NCI-H446 (cell line): ENCODE measurements around the gene ABCG5.

Experiments
- DNase-seq, 2 experiments: peaks; one replicate each; lab custom pipeline; 2025; lab: John Stamatoyannopoulos, UW

ABCG5 gene

DNA sequence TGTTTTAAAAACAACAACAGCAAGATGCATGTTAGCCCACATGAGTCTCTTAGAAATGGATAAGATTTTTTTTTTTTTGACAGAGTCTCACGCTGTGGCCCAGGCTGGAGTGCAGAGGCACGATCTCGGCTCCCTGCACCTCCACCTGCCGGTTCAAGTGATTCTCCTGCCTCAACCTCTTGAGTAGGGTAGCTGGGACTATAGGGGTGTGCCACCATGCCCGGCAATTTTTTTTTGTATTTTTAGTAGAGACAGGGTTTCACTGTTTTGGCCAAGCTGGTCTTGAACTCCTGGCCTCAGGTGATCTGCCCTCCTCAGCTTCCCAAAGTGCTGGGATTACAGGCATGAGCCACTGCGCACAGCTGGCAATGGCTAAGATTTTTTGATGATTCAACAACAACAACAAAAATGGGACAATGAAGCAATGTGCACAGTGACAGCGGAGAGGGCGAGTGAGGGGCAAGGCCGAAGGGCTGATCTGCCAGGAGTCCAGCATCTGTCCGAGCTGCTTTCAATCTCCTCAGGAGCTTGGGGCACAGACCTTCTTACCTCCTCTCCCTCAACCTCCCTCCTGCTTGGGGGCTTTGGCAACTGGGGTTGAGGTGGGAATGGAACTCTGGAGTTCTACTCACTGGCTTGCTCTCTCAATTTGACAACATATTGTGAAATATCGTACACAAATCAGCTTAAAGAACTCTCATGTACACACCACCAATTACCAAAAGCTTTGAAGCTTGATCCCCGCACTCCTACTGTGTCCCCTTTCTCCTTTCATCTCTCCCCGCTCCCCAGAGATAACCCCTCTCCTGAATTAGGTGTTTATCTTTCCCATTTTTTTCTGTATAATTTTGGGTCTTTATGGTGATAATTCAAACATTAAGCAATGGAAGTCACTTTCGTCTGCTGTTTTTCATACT is 3.6 kb upstream of the ABCG5 start:
- DNase-seq, result no peak

DNA sequence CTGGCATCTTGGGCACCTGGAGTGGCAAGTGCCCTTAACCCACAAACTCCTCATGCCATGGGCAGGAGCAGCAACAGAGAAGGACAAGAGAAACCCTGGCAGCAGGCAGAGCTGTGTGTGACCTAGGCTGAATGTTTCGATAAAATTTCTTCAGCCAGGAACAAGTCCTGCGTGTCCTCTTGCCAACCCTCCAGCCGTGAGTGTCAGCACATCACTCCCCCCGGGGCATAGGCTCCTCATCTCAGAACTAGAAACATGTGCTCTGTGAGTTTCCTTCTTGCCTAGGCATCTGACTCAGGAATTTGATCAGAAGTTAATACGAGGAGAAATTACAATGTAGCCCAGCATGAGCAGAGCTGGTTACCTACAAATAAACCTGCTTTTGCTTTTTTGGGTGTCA is 2.3 kb upstream of the ABCG5 start:
- no peak for DNase-seq

DNA sequence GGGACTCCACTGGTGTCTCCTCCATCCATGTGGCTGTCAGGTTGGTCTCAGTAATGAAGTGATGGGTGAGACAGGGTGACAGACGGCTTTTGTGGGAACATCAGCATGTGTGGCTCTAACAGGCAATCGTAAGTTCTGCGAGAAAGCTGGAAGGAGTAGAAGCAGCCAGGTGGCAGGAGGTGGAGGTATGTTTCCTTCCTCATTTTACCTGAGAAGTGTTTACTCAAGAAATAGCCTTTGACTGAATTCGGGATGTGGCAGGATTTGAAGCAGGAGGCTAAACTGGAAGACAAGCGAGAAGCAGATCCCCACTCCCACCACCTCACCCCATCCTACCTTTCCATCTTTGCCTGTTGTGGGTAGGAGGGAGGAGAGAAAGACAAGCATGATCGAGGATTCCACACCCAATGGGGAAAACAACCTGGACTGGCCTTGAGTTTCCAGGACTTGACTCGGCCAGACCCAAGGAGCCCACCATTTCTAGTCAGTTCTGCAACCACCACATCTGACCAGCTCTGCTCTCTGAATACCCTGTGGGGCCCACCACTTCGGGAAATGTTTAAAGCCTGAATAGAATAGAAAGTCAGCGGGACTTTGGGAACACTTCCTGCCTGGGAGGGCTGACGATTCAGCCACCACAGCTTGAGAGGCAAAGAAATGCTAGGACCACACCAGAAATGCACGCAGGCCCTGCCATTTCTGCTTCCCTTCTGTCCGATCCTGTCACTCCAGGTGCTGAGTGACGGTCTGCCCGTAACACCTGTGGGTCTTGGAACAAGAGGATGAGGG is 1.3 kb upstream of the ABCG5 start:
- no peak for DNase-seq

DNA sequence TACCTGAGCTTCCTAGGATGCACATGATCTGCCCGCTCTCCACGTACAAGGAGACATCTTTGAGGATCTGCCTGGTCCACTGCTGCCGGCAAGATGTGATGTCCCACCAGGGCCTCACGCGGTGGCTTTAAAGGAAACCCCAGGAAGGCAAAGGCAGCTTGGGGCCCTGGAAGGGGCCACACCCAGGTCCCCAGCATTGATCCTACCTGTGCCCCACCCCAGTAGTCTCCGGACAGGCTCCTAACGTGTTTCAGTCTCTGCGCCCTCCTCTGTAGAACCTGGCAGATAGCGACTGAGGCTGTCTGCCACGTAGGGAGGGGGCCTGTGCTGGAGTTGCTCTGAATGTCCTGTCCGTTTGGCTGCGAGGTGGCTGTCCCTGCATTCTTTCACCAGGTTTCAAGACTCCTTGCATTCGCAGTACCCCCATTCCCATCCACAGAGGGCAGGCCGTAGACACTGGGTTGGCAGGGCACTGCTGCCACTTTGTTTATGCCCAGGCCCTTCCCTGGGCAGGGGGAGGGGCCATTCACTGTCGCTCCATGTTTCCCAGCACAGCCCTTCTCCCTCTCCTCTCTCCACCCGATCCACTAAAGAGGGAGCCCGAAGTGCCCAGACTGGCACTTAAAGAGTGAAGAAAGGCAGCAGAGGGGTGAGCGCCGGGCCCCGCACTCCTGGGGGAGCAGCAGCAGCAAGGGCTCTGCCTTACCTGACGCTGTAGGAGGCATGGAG is 644 bp downstream of the ABCG5 start:
- no peak for DNase-seq

DNA sequence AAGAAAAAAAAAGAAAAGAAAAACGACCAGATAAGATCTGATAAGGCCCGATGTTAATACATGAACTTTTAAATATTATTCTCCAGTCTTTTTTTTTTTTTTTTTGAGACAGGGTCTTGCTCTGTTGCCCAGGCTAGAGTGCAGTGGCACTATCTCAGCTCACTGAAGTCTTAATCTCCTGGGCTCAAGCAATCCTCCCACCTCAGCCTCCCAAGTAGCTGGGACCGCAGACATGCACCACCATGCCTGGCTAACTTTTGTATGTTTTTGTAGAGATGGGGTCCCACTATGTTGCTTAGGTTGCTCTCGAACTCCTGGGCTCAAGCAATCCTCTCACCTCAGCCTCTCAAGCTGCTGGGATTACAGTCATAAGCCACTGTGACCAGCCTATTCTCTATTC is 1.6 kb downstream of the ABCG5 start:
- DNase-seq, result no peak

DNA sequence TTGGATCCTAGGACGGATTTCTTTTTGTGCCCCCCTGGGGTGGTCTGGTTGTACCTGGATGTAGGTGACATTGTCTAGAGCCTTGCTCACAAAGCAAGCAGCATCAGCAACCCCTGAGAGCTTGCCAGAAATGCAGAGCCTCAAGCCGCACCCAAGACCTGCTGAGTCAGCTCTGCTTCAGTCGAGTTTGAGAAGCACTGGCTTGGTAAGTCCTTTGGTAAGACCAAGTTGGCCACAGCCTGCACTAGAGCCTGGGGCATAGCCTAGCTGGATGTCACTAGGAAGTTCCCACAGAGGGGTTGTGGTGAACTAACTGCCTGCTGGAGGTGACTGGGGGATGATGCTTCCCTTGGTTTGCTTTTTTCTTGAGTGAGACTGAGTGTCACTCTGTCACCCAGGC is 6.2 kb downstream of the ABCG5 start:
- DNase-seq, result no peak

DNA sequence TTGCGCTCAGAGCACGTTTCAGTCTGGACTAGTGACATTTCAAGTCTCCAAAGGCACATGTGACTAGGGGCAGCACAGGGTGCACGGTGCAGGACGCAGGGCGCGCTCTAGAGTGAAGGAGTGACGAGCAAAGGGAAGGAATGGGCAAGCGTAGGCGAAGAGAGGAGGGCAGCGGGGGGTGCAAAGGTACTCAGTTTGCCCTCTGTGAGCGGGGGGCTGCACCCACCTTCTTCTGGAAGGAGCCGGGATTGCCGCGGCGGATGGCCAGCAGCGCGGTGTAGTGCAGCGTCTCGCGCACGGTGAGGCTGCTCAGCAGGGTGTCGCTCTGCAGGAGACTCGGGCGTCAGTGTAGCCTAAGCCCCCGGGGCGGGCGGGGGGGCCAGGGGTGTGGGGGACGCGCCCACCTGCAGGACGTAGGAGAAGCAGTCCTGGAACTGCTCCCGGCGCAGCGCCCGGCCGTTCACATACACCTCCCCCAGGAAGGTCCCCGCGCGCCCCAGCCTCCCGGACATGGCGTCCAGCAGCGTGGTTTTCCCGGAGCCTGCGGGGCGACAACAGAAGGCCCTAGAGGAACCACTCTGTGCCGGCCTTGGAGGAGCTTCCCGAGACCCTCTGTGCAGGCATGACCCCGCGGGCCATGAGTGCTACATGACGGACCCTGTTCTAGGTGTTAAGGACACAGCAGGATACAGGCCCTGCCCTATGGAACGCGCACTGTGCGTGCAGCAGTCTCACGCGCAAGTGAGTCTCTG is 6.9 kb downstream of the ABCG5 start:
- no peak for DNase-seq

DNA sequence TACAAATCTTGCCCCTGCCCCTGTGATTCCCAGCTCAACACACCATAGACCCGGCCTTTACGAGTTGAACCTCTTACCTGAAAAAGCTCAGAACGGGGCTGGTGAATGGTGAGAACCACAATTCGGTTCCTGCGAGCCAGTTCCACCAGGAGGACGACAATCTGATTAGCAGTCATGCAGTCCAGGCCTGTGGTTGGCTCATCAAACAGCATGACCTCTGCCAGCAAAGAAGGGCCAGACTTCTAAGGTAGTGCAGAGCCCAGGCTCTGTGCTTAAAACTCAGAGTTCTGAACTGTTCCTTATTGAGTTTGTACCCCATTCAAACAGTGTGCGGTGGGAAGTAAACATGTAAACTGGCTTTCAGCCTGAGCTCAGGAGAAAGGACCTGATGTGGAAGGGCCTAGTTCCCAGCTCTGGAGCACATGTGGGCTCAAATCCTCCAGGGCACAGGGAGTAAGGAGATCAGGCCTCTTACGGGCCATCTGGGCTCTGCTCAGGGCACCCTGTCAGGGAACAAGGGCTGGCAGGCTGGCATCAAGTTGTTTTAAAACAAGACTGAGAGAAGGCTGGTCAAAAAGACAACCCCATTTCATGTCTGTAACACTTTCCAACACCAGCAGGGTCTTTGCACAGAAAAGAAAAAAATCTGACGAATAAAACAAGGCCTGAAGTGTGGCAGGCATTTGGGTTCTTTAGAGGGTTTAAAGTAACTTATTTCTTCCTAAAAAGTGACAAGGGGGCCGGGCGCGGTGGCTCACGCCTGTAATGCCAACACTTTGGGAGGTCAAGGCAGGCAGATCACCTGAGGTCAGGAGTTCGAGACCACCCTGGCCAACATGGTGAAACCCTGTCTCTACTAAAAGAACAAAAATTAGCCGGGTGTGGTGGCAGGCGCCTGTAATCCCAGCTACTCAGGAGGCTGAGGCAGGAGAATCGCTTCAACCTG is 12.1 kb downstream of the ABCG5 start:
- no peak for DNase-seq

DNA sequence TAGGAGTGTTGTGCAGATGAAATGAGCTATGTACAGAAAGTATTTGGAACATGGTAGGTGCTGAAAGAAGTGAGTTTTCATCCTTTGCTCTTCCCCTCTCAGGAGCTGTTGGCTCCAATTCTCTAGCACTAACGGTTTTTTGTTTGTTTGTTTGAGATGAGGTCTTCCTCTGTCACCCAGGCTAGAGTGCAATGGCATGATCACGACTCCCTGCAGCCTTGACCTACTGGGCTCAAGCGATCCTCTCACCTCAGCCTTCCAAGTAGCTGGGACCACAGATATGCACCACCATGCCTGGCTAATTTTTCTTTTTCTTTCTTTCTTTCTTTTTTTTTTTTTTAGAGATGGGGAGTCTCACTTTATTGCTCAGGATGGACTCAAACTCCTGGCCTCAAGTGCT is 12.8 kb downstream of the ABCG5 start:
- no peak for DNase-seq

DNA sequence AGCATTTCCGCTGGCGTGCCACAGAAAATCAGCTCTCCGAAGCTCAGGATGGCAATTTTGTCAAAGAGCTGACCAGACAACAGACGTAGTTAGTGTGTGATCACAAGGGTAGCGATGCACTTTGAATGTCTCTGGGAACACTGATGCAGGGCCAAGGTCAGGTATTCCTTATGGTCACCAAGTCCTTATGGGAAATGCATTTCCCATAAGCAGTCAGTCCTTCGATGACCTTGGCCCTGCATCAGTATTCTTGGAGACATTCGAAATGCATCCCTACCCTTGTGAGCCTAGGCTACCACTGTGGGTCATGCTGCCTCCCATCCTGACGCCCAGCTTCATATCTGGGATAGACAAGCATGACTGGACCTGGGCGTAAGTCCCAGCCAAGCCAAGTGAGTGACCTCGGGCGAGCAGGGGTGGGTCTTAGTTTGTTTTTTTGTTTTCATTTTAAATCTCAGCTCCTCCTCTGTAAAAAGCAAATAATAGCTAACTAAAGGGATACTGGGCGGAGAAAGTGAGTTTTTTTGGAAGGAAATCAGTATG is 13.6 kb downstream of the ABCG5 start:
- DNase-seq, result no peak

DNA sequence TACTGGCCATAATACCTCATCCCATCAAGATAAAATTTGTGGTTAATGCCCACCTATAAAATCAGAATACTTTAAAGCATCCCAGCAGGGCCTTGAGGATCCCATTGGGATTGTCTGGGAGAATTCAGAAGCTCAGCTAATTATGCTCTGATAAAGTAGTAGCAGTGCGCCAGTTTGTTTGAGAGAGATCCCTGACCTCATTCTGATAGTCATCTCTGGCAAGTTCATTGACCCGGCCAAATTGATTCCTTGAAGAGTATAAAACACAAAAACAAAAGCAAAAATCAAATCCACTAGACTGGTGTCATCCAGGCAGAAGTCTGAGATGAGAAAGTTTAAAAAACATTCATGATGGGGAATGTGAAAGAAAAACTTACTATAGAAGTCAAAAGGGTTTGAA is 14.1 kb downstream of the ABCG5 start:
- DNase-seq, result no peak

DNA sequence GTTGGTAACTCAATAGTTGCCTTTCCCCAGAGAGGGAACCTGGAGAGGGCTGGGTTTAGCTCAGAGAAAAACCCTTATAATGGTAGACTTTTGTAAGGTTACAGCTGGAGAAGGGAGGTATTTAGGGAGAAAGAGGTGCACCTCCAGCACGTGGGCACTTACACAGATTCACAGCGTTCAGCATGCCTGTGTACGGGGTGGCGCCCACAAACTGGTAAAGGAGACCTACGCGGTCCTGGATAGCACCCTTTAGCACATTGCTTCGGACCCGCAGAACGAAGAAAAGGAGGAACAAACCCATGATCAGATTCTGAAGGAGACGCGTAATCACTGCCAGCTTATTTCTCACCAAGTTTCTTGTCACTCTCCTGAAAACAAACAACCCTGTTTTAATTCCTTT is 14.9 kb downstream of the ABCG5 start:
- DNase-seq, result no peak

DNA sequence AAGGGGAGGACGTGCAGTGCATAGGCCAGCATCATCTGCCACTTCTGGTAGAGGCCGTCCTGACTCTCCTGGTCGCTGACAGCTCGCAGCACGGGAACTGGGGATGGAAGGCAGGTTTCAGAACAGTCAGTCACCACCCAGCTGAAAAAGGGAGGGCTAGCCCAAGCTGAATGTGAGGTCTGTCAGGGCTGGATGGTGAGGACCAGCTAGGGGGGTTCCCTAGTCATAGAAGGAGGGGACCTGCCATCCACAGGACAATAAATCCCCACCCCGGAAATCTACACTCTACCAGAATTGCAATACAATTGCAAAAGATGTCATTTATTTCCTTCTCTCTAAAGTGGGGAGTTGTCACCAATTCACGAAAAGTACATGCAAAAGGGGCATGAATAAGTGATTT is 15.8 kb downstream of the ABCG5 start:
- DNase-seq, result no peak

DNA sequence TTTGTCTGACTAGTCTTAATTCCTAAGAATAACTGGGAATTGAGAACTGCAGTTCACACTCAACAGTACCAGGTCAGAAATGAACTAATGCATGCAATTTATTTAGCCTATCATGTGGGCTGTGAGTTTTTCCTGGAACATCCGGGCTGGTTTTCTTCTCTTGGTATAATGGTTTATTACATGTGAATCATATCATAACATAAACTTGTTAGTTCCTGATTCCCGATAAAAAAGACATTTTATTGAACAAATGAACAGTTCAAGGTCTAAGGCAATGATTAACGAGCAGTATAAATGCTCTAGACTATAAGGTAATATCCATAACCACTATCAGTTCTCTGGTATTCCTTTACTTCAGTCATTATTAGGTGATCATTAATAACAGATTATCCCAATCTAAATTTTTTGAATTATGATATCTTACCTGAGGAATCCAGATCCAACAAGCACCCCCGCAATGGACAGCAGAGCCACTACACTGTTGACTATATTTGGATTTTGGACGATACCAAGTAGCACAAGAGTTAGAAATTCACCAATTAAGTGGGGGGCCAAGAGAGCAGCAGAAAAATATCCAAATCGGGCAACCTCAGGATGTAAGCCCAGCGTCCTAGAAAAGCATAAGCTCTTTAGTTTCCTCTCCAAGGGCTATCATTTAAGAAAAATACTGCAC is 19.0 kb downstream of the ABCG5 start:
- no peak for DNase-seq

DNA sequence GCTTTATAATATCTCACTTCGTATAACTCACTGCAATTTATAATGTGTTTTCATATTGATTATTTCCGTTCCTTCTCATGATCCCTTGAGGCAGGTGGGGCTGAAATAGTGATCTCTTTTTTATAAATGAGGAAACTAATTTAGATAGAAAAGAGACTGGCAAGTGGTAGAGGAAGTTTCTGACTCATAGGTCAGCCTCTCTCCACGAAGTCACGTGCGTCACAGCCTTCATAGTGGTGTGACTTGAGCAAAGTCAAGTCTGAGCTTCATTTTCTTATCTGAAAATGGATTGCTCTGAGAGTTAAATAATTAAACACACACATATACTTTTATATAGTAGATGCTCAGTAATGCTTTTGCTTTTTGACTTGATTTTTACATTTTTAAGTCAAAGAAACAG is 19.9 kb downstream of the ABCG5 start:
- DNase-seq, result no peak

DNA sequence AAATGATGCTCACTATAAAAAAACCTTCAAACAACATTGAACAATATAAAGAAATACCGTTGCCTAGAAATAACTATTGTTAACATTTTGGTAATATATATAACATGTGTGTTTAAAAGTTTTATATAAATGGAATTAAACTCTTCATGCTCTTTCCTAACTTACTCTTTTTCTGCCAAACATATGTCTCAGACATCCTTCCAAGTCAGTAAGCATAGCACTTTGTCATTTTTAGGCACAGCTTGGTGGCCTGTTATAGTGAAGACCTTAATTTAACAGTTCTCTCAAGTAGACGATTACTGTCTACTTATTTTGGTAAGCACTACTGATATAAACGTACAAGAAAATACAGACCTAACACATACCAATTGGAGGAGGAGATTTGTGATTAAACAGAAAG is 23.9 kb downstream of the ABCG5 start:
- no peak for DNase-seq

DNA sequence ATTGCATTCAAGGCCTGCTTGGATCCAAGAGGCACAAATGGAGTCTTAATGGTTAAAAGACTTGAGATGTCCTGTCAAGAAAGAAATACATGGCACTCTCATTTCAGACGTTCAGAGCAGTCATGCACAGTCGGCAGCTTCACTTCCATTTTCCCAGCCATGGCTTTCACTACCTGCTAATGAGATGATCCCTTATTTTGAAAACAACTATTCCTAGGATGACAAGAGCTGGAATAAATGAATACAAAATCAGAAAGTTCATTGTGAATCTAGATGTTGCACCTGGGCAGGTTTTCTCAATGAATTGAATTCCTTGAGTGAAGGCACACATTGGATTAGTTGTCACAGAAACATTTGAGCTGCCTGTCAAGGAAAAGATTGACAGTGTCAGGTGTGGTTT is 25.7 kb downstream of the ABCG5 start:
- DNase-seq, result no peak

DNA sequence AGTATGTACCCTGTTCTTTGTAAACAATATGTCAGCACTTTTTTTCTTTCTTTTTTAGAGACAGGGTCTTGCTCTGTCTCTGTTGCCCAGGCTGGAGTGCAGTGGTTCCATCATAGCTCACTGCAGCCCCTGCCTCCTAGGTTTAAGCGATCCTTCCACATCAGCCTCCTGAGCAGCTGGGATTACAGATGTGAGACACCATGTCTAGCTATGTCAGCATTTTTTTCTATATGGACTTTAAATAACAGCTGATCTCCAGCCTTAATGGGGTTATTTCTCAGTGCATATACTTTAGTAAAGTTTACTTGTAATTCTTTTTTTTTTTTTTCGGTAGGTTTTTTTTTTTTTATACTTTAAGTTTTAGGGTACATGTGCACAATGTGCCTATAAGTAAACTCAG is 26.6 kb downstream of the ABCG5 start:
- DNase-seq, result no peak

DNA sequence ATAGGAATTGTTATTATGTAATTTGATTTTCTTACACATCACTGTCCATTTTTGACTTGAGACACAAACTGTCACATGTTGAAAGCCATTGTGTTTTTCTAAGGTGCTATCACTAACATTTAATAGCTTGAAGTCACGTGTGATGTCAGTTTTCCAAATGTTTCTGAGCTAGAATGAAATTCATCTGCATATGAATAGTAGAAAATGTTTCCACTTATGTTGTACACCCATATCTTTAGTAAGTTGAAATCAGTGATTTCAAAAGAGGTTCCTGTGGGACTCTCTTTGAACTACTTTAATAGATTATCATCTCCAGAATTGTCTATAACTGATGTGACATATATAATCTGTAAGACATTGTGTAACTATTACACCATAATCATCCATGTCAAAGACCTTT is 27.8 kb downstream of the ABCG5 start:
- no peak for DNase-seq

DNA sequence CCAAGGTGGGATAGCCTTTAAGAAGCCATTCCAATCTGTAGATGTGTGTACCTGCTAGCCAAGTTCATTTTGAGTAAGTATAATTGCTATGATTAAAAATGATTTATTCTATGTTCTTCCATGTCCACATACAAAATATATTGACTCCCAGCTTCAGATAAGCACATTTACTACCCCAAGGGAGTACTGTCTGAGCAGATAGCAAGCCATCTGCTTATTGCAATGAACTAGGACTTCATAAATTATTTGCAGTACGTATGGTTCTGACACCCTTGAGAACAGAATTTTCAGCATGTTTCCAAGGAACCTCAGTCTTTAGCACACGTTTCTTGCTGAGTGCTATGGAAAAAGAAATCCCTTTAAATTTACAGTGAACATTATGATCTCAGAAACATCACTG is 28.2 kb downstream of the ABCG5 start:
- DNase-seq, result no peak
